ENCODE data around the gene STAT2. TPM values are rescaled to one million over a fixed set of nuclear protein-coding genes. Genes with fewer than 3 reads are reported as not detected.

The STAT2 gene
- total and polyA plus RNA-seq, 10 of the 15 experiments (the other 5 are each of a cell fraction or from before 2014, with no cell fraction given): 16.9 to 106 (median 77.9) TPM

GRCh38 chr12:56338308-56339157 is 21.4 kb downstream of the STAT2 start, which contains the start of gene IL23A (continued):
- no peak for TF ChIP-seq BCLAF1 (IDR thresholded peaks at IDR 0.05)
- TF ChIP-seq SMC3 (IDR thresholded peaks at IDR 0.05; ENCODE audit: borderline replicate concordance, low read length): no peak
- 0 out of 2 replicates have a peak, but pooled peaks have one; percentile 7 for TF ChIP-seq YY1 (IDR thresholded peaks at IDR 0.05; ENCODE audit: low read depth, low read length)
- no peak for TF ChIP-seq ASH2L (IDR thresholded peaks at IDR 0.05; ENCODE audit: borderline replicate concordance, low read depth)
- TF ChIP-seq ETV6 (conservative IDR thresholded peaks at IDR 0.05 in 1 of 2, IDR thresholded peaks at IDR 0.05 in 1 of 2; ENCODE audit: borderline replicate concordance in 1 of 2, low read depth in 1 of 2): no peak
- no peak; the same call in 1 of the 2 replicates for TF ChIP-seq USF2 (IDR thresholded peaks at IDR 0.05; ENCODE audit: borderline replicate concordance, low read depth, low read length)
- TF ChIP-seq POU2F2 (IDR thresholded peaks at IDR 0.05; ENCODE audit: borderline replicate concordance, low read depth, low read length): 0 out of 3 replicates have a peak, but pooled peaks have one; percentile 22
- no peak for TF ChIP-seq ATF2 (IDR thresholded peaks at IDR 0.05; ENCODE audit: low read length)
- TF ChIP-seq E2F8 (IDR thresholded peaks at IDR 0.05; ENCODE audit: low read depth, partially characterized antibody): no peak
- TF ChIP-seq IKZF2 (IDR thresholded peaks at IDR 0.05): peak; percentile 43 to 47; a peak in 2 of 4 replicates
- peak; percentile 24 for TF ChIP-seq SP1 (IDR thresholded peaks at IDR 0.05; ENCODE audit: low read depth, low read length)
- TF ChIP-seq CHD2 (IDR thresholded peaks at IDR 0.05; ENCODE audit: borderline replicate concordance, low read depth, low read length): no peak
- TF ChIP-seq ZNF217 (IDR thresholded peaks at IDR 0.05): no peak
- TF ChIP-seq ZBTB33 (IDR thresholded peaks at IDR 0.05): no peak
- no peak for TF ChIP-seq IRF4 (IDR thresholded peaks at IDR 0.05; ENCODE audit: low read depth, low read length)
- no peak for TF ChIP-seq NKRF (conservative IDR thresholded peaks at IDR 0.05)

Measured in GM12878 (cell line).